HCT116 (cell line): ENCODE results near the gene STARD3NL. TPM values are rescaled to one million over a fixed set of nuclear protein-coding genes. Genes with fewer than 3 reads are reported as not detected.

ENCODE experiments used
- ATAC-seq: fragments of 200-7000 bp; cut with Tn5 transposase; 2 replicates; pipeline ENCODE4 v1.9.1; 2020; ENCODE audit warnings: mild to moderate bottlenecking, moderate library complexity
- BruUV-seq: library from RNA; stranded (reverse); fragments of 400-500 nt; replicated peaks from 2 replicates; lab custom pipeline; 2021; lab: Mats Ljungman, UMichigan
- CTCF ChIA-PET: fragments of 300-600 bp; sonication (Branson Sonifier 250); formaldehyde crosslinking; loops from one replicate; lab custom pipeline; 2021; ENCODE audit warnings: antibody characterized with exemption; lab: Charles Lee
- POLR2A ChIA-PET: fragments of 300-600, 350-600 bp; sonication (Branson Sonifier 250); formaldehyde crosslinking; loops from one replicate; lab custom pipeline; 2021; ENCODE audit warnings: antibody characterized with exemption; lab: Charles Lee
- RAD21 ChIA-PET, 2 experiments: fragments of 300-600 bp; sonication (Branson Sonifier 250); formaldehyde crosslinking; loops; one replicate each; lab custom pipeline; 2023; ENCODE audit warnings: low total read pairs in 2 of 2; ENCODE audit not compliant: uncharacterized antibody in 2 of 2, unreplicated experiment in 2 of 2, low non-redundant PET in 1 of 2; lab: Charles Lee
- DNase-seq: peaks from one replicate; pipeline ENCODE4 v3.0.0-alpha.2; 2010; ENCODE audit warnings: low read depth, low spot score
- H2AFZ ChIP-seq: fragments of 200-600 bp; shearing (Covaris generic), sonication (generic); 2 replicates; pipeline ENCODE4 v1.6.1; 2017; ENCODE audit warnings: low read depth, mixed run types, mixed read lengths, antibody characterized with exemption, low read length; ENCODE audit not compliant: poor library complexity, severe bottlenecking
- H3K27ac ChIP-seq: 2 replicates; pipeline ENCODE4 v1.5.1; 2012; ENCODE audit warnings: low read depth, low read length
- H3K27me3 ChIP-seq: fragments of 200-600 bp; sonication (generic); 2 replicates; pipeline ENCODE4 v1.6.1; 2016; ENCODE audit warnings: mixed run types, low read length, mixed read lengths; ENCODE audit not compliant: insufficient read depth
- H3K36me3 ChIP-seq, 2 experiments: fragments of 200-500 bp in 1 of 2; fragments of 200-600 bp in 1 of 2; sonication (Bioruptor generic) in 1 of 2; sonication (generic) in 1 of 2; 2 replicates each; pipeline versions ENCODE4 v1.5.1 to v1.6.1; 2014 to 2016; ENCODE audit warnings: low read length in 2 of 2, inconsistent platforms in 1 of 2, mixed read lengths in 1 of 2, mixed run types in 1 of 2; ENCODE audit not compliant: insufficient read depth in 2 of 2, control insufficient read depth in 1 of 2
- H3K4me1 ChIP-seq, 2 experiments: fragments of 200-600 bp in 1 of 2; sonication (generic) in 1 of 2; 2 replicates each; pipeline versions ENCODE4 v1.5.1 to v1.6.1; 2012 to 2017; ENCODE audit warnings: low read length in 2 of 2, inconsistent platforms in 1 of 2, mild to moderate bottlenecking in 1 of 2, mixed read lengths in 1 of 2, mixed run types in 1 of 2, moderate library complexity in 1 of 2; ENCODE audit not compliant: insufficient read depth in 2 of 2, control insufficient read depth in 1 of 2
- H3K4me2 ChIP-seq: fragments of 200-600 bp; sonication (generic); 2 replicates; pipeline ENCODE4 v1.6.1; 2017; ENCODE audit warnings: mixed run types, low read length, mixed read lengths
- H3K4me3 ChIP-seq, 2 experiments: fragments of 200-600 bp in 1 of 2; sonication (generic) in 1 of 2; replicated peaks in 1 of 2; 2 replicates each; pipeline ENCODE4 v1.5.1; 2011 to 2016; ENCODE audit warnings: low read length in 2 of 2, control low read depth in 1 of 2, low read depth in 1 of 2, mild to moderate bottlenecking in 1 of 2, mixed read lengths in 1 of 2, mixed run types in 1 of 2
- H3K79me2 ChIP-seq: fragments of 200-600 bp; sonication (generic); 2 replicates; pipeline ENCODE4 v1.6.1; 2017; ENCODE audit warnings: mild to moderate bottlenecking, mixed run types, low read length, moderate library complexity, mixed read lengths; ENCODE audit not compliant: insufficient read depth
- H3K9ac ChIP-seq: fragments of 200-600 bp; sonication (generic); 2 replicates; pipeline ENCODE4 v1.6.1; 2016; ENCODE audit warnings: low read length, mixed read lengths
- H3K9me2 ChIP-seq: fragments of 200-600 bp; sonication (generic), shearing (Covaris generic); 2 replicates; pipeline ENCODE4 v1.6.1; 2017; ENCODE audit warnings: mixed run types, mild to moderate bottlenecking, moderate library complexity; ENCODE audit not compliant: insufficient read depth
- H3K9me3 ChIP-seq, 2 experiments: fragments of 200-500 bp in 1 of 2; fragments of 200-600 bp in 1 of 2; sonication (Bioruptor generic) in 1 of 2; sonication (generic) in 1 of 2; 2 replicates each; pipeline ENCODE4 v1.6.1; 2014 to 2017; ENCODE audit warnings: low read length in 2 of 2, mixed read lengths in 2 of 2, inconsistent platforms in 1 of 2, low read depth in 1 of 2, mild to moderate bottlenecking in 1 of 2, mixed run types in 1 of 2, moderate library complexity in 1 of 2; ENCODE audit not compliant: control insufficient read depth in 1 of 2, insufficient read depth in 1 of 2
- H4K20me1 ChIP-seq: fragments of 200-600 bp; sonication (generic), shearing (Covaris generic); 2 replicates; pipeline ENCODE4 v1.6.1; 2017; ENCODE audit warnings: mixed run types, mild to moderate bottlenecking, moderate library complexity; ENCODE audit not compliant: insufficient read depth
- ATF3 ChIP-seq: IDR thresholded peaks from 2 replicates; pipeline ENCODE4 v1.6.1; 2012
- EGR1 ChIP-seq: IDR thresholded peaks from 2 replicates; pipeline ENCODE4 v1.6.1; 2012; ENCODE audit warnings: low read depth
- ELF1 ChIP-seq: IDR thresholded peaks from 2 replicates; pipeline ENCODE4 v1.6.1; 2012; ENCODE audit warnings: low read depth, borderline replicate concordance
- EZH2 ChIP-seq: fragments of 200-600 bp; sonication (generic); IDR thresholded peaks from 2 replicates; pipeline ENCODE4 v1.6.1; 2017; ENCODE audit warnings: antibody characterized with exemption, mixed run types
- EZH2phosphoT487 ChIP-seq: fragments of 200-600 bp; IDR thresholded peaks from 2 replicates; pipeline ENCODE4 v1.6.1; 2018; ENCODE audit warnings: antibody characterized with exemption, borderline replicate concordance
- JUND ChIP-seq: IDR thresholded peaks from 2 replicates; pipeline ENCODE4 v1.6.1; 2012
- SRF ChIP-seq: IDR thresholded peaks from 2 replicates; pipeline ENCODE4 v1.6.1; 2012; ENCODE audit warnings: low read depth
- TCF7L2 ChIP-seq: IDR thresholded peaks from 2 replicates; pipeline ENCODE4 v1.7.0; 2011; ENCODE audit warnings: borderline replicate concordance, inconsistent platforms; ENCODE audit not compliant: insufficient read depth, insufficient read length; ENCODE audit errors: extremely low read depth
- ZFX ChIP-seq: fragments of 450-650 bp; IDR thresholded peaks from 2 replicates; pipeline ENCODE4 v1.6.1; 2017
- intact Hi-C: fragments of 100-400 bp; cut with micrococcal nuclease; formaldehyde crosslinking; loops from 2 replicates; pipeline ENCODE4 v1.10.0; 2022
- total RNA-seq: library from RNA; stranded (reverse); gene quantifications from one replicate; pipeline ENCODE4 v1.2.1, GENCODE V29; 2021; ENCODE audit not compliant: unreplicated experiment

Gene STARD3NL
- total RNA-seq, 1 experiment from 2014 or later = 32.0 TPM

GRCh38 chr7:38273286-38273995 lies 95.4 kb downstream of the STARD3NL start, which contains the start of gene TARP:
Gene TARP (minus strand): TSS chr7:38273636.
- H3K9me3 ChIP-seq = no peaks in the 10 kb centered on the region
- no peak for ATAC-seq
- no peak within 1 kb of the TSS for H3K27ac ChIP-seq
- no peak for TF ChIP-seq EZH2phosphoT487
- H2AFZ ChIP-seq = no peak within 1 kb of the TSS
- RAD21 ChIA-PET = interaction anchor here in 1 of 2 experiments (0.9 kb wide), 1 partner anchor 62 kb away, joined by 3 read pairs; no protein-coding TSS in a partner anchor
- no peaks in the 10 kb centered on the region for H3K36me3 ChIP-seq
- no peak within 1 kb of the TSS for H3K4me3 ChIP-seq
- no peaks in the 10 kb centered on the region for H3K4me1 ChIP-seq
- no peaks in the 10 kb centered on the region for H3K9me2 ChIP-seq
- H3K79me2 ChIP-seq = no peaks in the 10 kb centered on the region
- intact Hi-C loops = no loop called here
- no TSS peak for BruUV-seq
- no peaks in the 10 kb centered on the region for H4K20me1 ChIP-seq
- CTCF ChIA-PET = no interaction called here
- H3K4me2 ChIP-seq = no peak within 1 kb of the TSS
- H3K9ac ChIP-seq = no peak within 1 kb of the TSS
- POLR2A ChIA-PET = no interaction called here
- DNase-seq = no peak
- H3K27me3 ChIP-seq = peaks cover 5% of the 10 kb centered on the region

GRCh38 chr7:38274486-38274885 lies 96.4 kb downstream of the STARD3NL start:
- RAD21 ChIA-PET = no interaction called here
- Histone ChIP-seq H3K9me3 (no peaks in the 10 kb centered on the region), H3K4me3 (no peak overlapping the region), H3K27me3 (peaks cover 5% of the 10 kb centered on the region), H2AFZ (no peak overlapping the region), H3K4me2 (no peak overlapping the region), H3K79me2 (no peaks in the 10 kb centered on the region), H3K9me2 (no peaks in the 10 kb centered on the region), H4K20me1 (no peaks in the 10 kb centered on the region)
- ATAC-seq = no peak
- intact Hi-C loops = no loop called here
- CTCF ChIA-PET = no interaction called here
- POLR2A ChIA-PET = no interaction called here
- DNase-seq = no peak
- no TSS peak for BruUV-seq
- no peak for TF ChIP-seq ZFX
- no peak for TF ChIP-seq EZH2phosphoT487
- TF ChIP-seq JUND = no peak
- TF ChIP-seq ATF3 = no peak
- no peak for TF ChIP-seq EZH2
- no peak for TF ChIP-seq SRF
- TF ChIP-seq ELF1 = no peak
- no peak for TF ChIP-seq EGR1
- no peak for TF ChIP-seq TCF7L2
- TF ChIP-seq, all 23 proteins: peak for 0
- Histone ChIP-seq H3K36me3 (no peaks in the 10 kb centered on the region), H3K27ac (no peak overlapping the region), H3K9ac (no peak overlapping the region), H3K4me1 (no peaks in the 10 kb centered on the region)
